OCI-LY3 (cell line): ENCODE data around the gene ATP1A1.

ENCODE experiments used
- H2AFZ ChIP-seq: fragments of 200-600, 300-600 bp; shearing (Covaris generic); 2 replicates; pipeline ENCODE4 v1.6.0; 2014; ENCODE audit warnings: antibody characterized with exemption, low read depth, low read length
- H3K27ac ChIP-seq: fragments of 200-600, 300-600 bp; sonication (generic); 2 replicates; pipeline ENCODE4 v1.5.1; 2014; ENCODE audit warnings: mild to moderate bottlenecking, low read length, moderate library complexity, mixed read lengths
- H3K27me3 ChIP-seq: fragments of 200-600, 300-600 bp; sonication (generic); 2 replicates; pipeline ENCODE4 v1.6.1; 2014; ENCODE audit warnings: low read depth, low read length, mixed read lengths
- H3K36me3 ChIP-seq: fragments of 200-600, 300-600 bp; sonication (generic); replicated peaks from 2 replicates; pipeline ENCODE3; 2014; ENCODE audit warnings: low read depth, low read length, mixed read lengths
- H3K4me1 ChIP-seq: fragments of 300-600, 200-600 bp; sonication (generic); 2 replicates; pipeline ENCODE4 v1.6.1; 2014; ENCODE audit warnings: low read length, mixed read lengths
- H3K4me2 ChIP-seq: fragments of 200-600, 300-600 bp; sonication (generic); 2 replicates; pipeline ENCODE4 v1.6.1; 2014; ENCODE audit warnings: low read length, mixed read lengths
- H3K4me3 ChIP-seq: fragments of 300-600, 200-600 bp; sonication (generic); 2 replicates; pipeline ENCODE4 v1.5.1; 2014; ENCODE audit warnings: antibody characterized with exemption, mild to moderate bottlenecking, low read length, moderate library complexity
- H3K79me2 ChIP-seq: fragments of 300-600, 200-600 bp; shearing (Covaris generic); 2 replicates; pipeline ENCODE4 v1.6.1; 2014; ENCODE audit warnings: mild to moderate bottlenecking, low read length, mixed read lengths
- H3K9ac ChIP-seq: fragments of 300-600, 200-600 bp; shearing (Covaris generic); 2 replicates; pipeline ENCODE4 v1.6.0; 2014; ENCODE audit warnings: mild to moderate bottlenecking, low read length, moderate library complexity
- H3K9me3 ChIP-seq: fragments of 200-600, 300-600 bp; shearing (Covaris generic); 2 replicates; pipeline ENCODE4 v1.6.1; 2014; ENCODE audit warnings: low read length, mixed read lengths; ENCODE audit not compliant: insufficient read depth
- H4K20me1 ChIP-seq: fragments of 200-600, 300-600 bp; sonication (generic); 2 replicates; pipeline ENCODE4 v1.6.1; 2016; ENCODE audit warnings: low read length, mixed read lengths; ENCODE audit not compliant: insufficient read depth
- CTCF ChIP-seq: fragments of 200-600, 300-600 bp; sonication (generic); IDR thresholded peaks from 2 replicates; pipeline ENCODE4 v1.5.1; 2014; ENCODE audit warnings: antibody characterized with exemption, low read length, low read depth
- EZH2phosphoT487 ChIP-seq: fragments of 200-600 bp; shearing (Covaris generic); IDR thresholded peaks from 2 replicates; pipeline ENCODE4 v1.6.1; 2018; ENCODE audit warnings: antibody characterized with exemption, mixed run types, low read depth

ATP1A1 gene

DNA sequence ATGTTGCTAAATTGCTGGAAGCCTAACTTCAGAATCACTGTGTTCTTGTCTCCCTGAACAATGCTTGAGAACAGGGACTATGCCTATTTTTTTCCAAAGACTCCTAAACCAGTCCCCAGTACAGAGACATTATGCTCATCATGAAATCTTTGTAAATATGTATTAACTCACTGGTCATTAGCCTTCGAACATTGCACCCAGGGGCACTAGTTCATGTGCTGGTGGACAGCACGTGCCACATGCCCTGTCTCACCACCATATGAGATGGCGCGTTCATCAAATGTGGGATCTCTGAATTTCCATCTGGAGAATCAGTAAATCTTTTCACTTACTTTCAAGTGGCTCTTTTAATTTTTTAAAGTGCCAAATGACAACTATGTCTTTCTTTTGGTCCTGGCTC, 11.0 kb upstream of the ATP1A1 start:
- H3K79me2 ChIP-seq, result no peaks in the 10 kb centered on the region
- no peaks in the 10 kb centered on the region for H3K4me1 ChIP-seq
- no peak overlapping the region for H3K27ac ChIP-seq
- H2AFZ ChIP-seq, result no peak overlapping the region
- TF ChIP-seq EZH2phosphoT487 (no peak), CTCF (no peak)
- H3K9ac ChIP-seq, result no peak overlapping the region
- H3K27me3 ChIP-seq, result 0 out of 2 replicates have a peak, but pooled peaks cover 3% of the 10 kb centered on the region
- no peak overlapping the region for H3K4me2 ChIP-seq
- no peaks in the 10 kb centered on the region for H3K36me3 ChIP-seq
- no peaks in the 10 kb centered on the region for H3K9me3 ChIP-seq
- H4K20me1 ChIP-seq, result no peaks in the 10 kb centered on the region
- H3K4me3 ChIP-seq, result no peak overlapping the region

GRCh38 chr1:116365353-116365780, 7.7 kb upstream of the ATP1A1 start:
- no peaks in the 10 kb centered on the region for H3K79me2 ChIP-seq
- H3K36me3 ChIP-seq, result no peaks in the 10 kb centered on the region
- no peaks in the 10 kb centered on the region for H4K20me1 ChIP-seq
- peaks cover 11% of the 10 kb centered on the region; the same call in 1 of the 2 replicates for H3K27me3 ChIP-seq
- H3K4me1 ChIP-seq, result no peaks in the 10 kb centered on the region
- no peak overlapping the region for H2AFZ ChIP-seq
- H3K4me2 ChIP-seq, result no peak overlapping the region
- no peak overlapping the region for H3K9ac ChIP-seq
- H3K27ac ChIP-seq, result no peak overlapping the region
- no peak for TF ChIP-seq CTCF
- TF ChIP-seq EZH2phosphoT487, result no peak
- H3K4me3 ChIP-seq, result no peak overlapping the region
- H3K9me3 ChIP-seq, result no peaks in the 10 kb centered on the region

GRCh38 chr1:116365857-116366256, 7.2 kb upstream of the ATP1A1 start:
- Histone ChIP-seq H3K27me3 (peaks cover 11% of the 10 kb centered on the region; the same call in 1 of the 2 replicates), H3K9ac (no peak overlapping the region), H3K4me2 (no peak overlapping the region), H3K36me3 (no peaks in the 10 kb centered on the region), H3K79me2 (no peaks in the 10 kb centered on the region), H2AFZ (no peak overlapping the region), H3K4me3 (no peak overlapping the region), H3K27ac (no peak overlapping the region), H3K9me3 (no peaks in the 10 kb centered on the region), H3K4me1 (no peaks in the 10 kb centered on the region), H4K20me1 (no peaks in the 10 kb centered on the region)
- no peak for TF ChIP-seq EZH2phosphoT487
- no peak for TF ChIP-seq CTCF

DNA sequence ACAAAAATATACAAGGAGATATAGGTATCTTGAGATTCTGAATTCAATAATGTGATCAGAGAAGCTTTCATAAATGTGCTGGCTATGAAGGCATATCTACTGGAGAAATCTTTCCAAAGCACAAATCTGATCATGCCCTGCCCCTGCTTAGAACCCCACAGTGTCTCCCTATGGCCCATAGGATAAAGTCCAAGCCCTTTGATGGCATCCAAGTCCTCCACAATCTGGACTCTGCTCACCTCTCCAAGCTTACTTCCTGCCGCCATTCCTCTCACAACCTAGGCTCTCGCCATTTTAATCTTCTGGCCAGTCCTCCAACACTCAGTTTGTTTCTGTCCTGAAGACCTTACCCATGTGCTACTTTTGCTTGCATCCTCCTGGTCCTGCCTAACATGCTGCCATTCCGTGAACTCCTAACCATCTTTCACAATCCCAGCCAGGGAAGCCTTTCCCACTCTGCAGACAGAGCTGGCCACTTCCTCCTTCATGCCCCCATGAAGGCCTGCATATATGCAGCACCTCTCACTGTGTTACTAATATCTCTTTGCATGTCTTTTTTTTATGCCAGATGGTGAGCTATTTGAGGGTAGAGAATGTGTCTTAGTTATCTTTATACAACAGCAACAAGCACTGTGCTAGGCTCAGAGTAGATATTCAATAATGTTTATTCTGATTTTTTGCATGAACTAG, 5.6 kb upstream of the ATP1A1 start:
- no peaks in the 10 kb centered on the region for H3K36me3 ChIP-seq
- no peaks in the 10 kb centered on the region for H3K79me2 ChIP-seq
- peaks cover 22% of the 10 kb centered on the region for H3K27me3 ChIP-seq
- H3K9ac ChIP-seq, result no peak overlapping the region
- H4K20me1 ChIP-seq, result no peaks in the 10 kb centered on the region
- H3K4me2 ChIP-seq, result no peak overlapping the region
- peaks cover 6% of the 10 kb centered on the region for H3K4me1 ChIP-seq
- no peaks in the 10 kb centered on the region for H3K9me3 ChIP-seq
- H3K27ac ChIP-seq, result no peak overlapping the region
- H2AFZ ChIP-seq, result no peak overlapping the region
- TF ChIP-seq EZH2phosphoT487 (no peak), CTCF (no peak)
- H3K4me3 ChIP-seq, result no peak overlapping the region
